Gastrocnemius medialis (tissue), 4 donors: Measurements from ENCODE around the gene OR2B2. TPM values are rescaled to one million over a fixed set of nuclear protein-coding genes. Genes with fewer than 3 reads are reported as not detected.
A peak's percentile ranks its signal among the peaks of the same experiment; 100 is the strongest.

ENCODE experiments used
- ATAC-seq, 2 donors: fragments of 150-250 bp; one replicate each; pipeline ENCODE4 v1.9.1; 2016
- DNase-seq, 2 donors: peaks; one replicate each; pipeline ENCODE4 v3.0.0-alpha.2; 2019
- H3K27ac ChIP-seq, 4 donors: fragments of 200-600 bp; sonication (generic); 1 replicate in 1 of 4; 2 replicates in 3 of 4; pipeline ENCODE4 v1.5.1; 2016 to 2018; ENCODE audit warnings: mild to moderate bottlenecking in 2 of 4, moderate library complexity in 1 of 4
- H3K27me3 ChIP-seq, 3 donors: fragments of 200-600 bp; sonication (generic) in 2 of 3; 1 replicate in 1 of 3; 2 replicates in 2 of 3; pipeline versions ENCODE4 v1.5.1 to v1.6.0; 2016 to 2019; ENCODE audit warnings: mild to moderate bottlenecking in 1 of 3, moderate library complexity in 1 of 3
- H3K36me3 ChIP-seq, 2 donors: fragments of 200-600 bp; sonication (generic) in 1 of 2; one replicate each; pipeline ENCODE4 v1.5.1; 2017 to 2018
- H3K4me1 ChIP-seq, 2 donors: fragments of 200-600 bp; sonication (generic) in 1 of 2; one replicate each; pipeline ENCODE4 v1.5.1; 2016 to 2017; ENCODE audit warnings: mild to moderate bottlenecking in 2 of 2
- H3K4me3 ChIP-seq, 4 donors: fragments of 200-600 bp; sonication (generic) in 3 of 4; 1 replicate in 1 of 4; 2 replicates in 3 of 4; pipeline ENCODE4 v1.5.1; 2016 to 2019; ENCODE audit warnings: mild to moderate bottlenecking in 2 of 4
- H3K9me3 ChIP-seq, 3 donors: fragments of 200-600 bp; sonication (generic) in 2 of 3; 1 replicate in 1 of 3; 2 replicates in 2 of 3; pipeline ENCODE4 v1.5.1; 2016 to 2019
- CTCF ChIP-seq, 5 experiments: fragments of 450-650 bp in 3 of 5; fragments of 200-600 bp in 2 of 5; sonication (generic) in 2 of 5; IDR thresholded peaks in 4 of 5; conservative IDR thresholded peaks in 1 of 5; 1 replicate in 4 of 5; 2 replicates in 1 of 5; pipeline ENCODE4 v1.5.1; 2016 to 2019; ENCODE audit warnings: antibody characterized with exemption in 5 of 5, mild to moderate bottlenecking in 3 of 5, moderate library complexity in 3 of 5
- POLR2A ChIP-seq, 2 donors: fragments of 450-650 bp; IDR thresholded peaks; one replicate each; pipeline ENCODE4 v1.6.1; 2017; ENCODE audit warnings: antibody characterized with exemption in 2 of 2, mild to moderate bottlenecking in 2 of 2, moderate library complexity in 2 of 2
- in situ Hi-C, 4 donors: fragments of 200-750 bp; cut with MboI; loops; one replicate each; pipeline versions ENCODE4 v1.15.0 to v1.8.0; 2017; ENCODE audit warnings: low sequenced_read_pairs in 4 of 4
- intact Hi-C: fragments of 100-400 bp; cut with DNase I; formaldehyde crosslinking; loops from one replicate; pipeline ENCODE4 v1.15.1; 2023; ENCODE audit warnings: low total_unique reads
- total RNA-seq, 4 donors: library from RNA; depleted of rRNA; stranded (reverse); fragments of >200 nt; gene quantifications; one replicate each; pipeline versions ENCODE4 v1.1.0 to v1.2.3, GENCODE V29; 2016

The OR2B2 gene
- total RNA-seq, 4 donors from 2014 or later: not detected

DNA sequence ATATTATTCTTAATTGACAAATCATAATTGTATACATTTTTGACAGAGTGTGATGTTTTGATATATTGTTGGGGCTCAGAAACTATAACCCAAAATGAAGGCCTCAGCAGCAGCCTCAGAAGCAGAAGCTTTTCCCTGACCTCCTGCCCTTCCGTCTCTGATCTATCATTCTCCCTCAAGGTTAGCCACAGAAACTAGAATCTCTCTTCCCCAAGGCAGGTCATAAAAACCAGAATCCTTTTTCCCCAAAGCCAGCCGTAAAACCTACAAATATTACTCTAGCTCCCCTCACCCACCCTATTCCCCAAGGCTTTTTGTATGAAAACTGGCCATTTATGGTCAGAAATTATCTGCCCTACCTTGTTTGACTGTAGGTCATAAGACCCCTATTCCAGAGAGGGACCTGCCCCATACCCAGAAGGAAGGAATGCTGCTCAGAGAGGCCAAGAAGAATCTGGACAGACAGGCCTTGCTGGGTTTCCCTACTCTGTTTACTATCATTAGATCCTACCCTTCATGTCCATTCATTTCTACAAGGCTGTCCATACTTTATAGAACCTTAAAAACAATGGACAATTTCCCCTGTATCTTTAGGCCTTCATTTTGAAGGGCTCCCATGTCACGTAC, 14.5 kb downstream of the OR2B2 start:
- no peaks in the 10 kb centered on the region for H3K36me3 ChIP-seq
- TF ChIP-seq CTCF (IDR thresholded peaks at IDR 0.05 in 4 of 5, conservative IDR thresholded peaks at IDR 0.05 in 1 of 5) (no peak), POLR2A (IDR thresholded peaks at IDR 0.05) (no peak)
- intact Hi-C loops: loop anchor here (5.0 to 10.0 kb wide), 2 partner anchors 720 to 1873 kb away; a partner anchor contains a TSS
- H3K4me1 ChIP-seq: peaks cover 7 to 24% of the 10 kb centered on the region in 2 donors
- ATAC-seq (no peak), DNase-seq (no peak)
- H3K27ac ChIP-seq: no peak overlapping the region
- H3K4me3 ChIP-seq: no peak overlapping the region
- no peaks in the 10 kb centered on the region for H3K9me3 ChIP-seq
- peaks cover 5 to 12% (median 6%) of the 10 kb centered on the region in 3 donors for H3K27me3 ChIP-seq
- in situ Hi-C loops: loop anchor here (5.0 to 25.0 kb wide), 9 partner anchors 125 to 743 kb away; partner anchors contain the start of gene ZNF184 (in 2 of the 4)

GRCh38 chr6:27896398-27896796, 15.8 kb downstream of the OR2B2 start:
- Histone ChIP-seq H3K27me3 (peaks cover 18 to 25% (median 18%) of the 10 kb centered on the region in 3 donors), H3K36me3 (no peaks in the 10 kb centered on the region), H3K9me3 (no peaks in the 10 kb centered on the region), H3K27ac (no peak overlapping the region), H3K4me1 (peaks cover 7 to 28% of the 10 kb centered on the region in 2 donors), H3K4me3 (no peak overlapping the region)
- DNase-seq: no peak
- no peak for TF ChIP-seq CTCF (IDR thresholded peaks at IDR 0.05 in 4 of 5, conservative IDR thresholded peaks at IDR 0.05 in 1 of 5)
- TF ChIP-seq POLR2A (IDR thresholded peaks at IDR 0.05): no peak
- ATAC-seq: no peak
- intact Hi-C loops (loop anchor here (5.0 to 10.0 kb wide), 2 partner anchors 719 to 1872 kb away; a partner anchor contains a TSS), in situ Hi-C loops (loop anchor here (5.0 to 25.0 kb wide), 9 partner anchors 124 to 742 kb away; partner anchors contain the start of gene ZNF184 (in 2 of the 4))

GRCh38 chr6:27894839-27895762, 17.1 kb downstream of the OR2B2 start:
- Histone ChIP-seq H3K36me3 (no peaks in the 10 kb centered on the region), H3K27ac (peak overlapping the region; percentile 54 to 67 (median 66)), H3K4me1 (peaks cover 15 to 32% of the 10 kb centered on the region in 2 donors), H3K27me3 (peaks cover 30 to 38% (median 30%) of the 10 kb centered on the region in 3 donors), H3K9me3 (no peaks in the 10 kb centered on the region), H3K4me3 (peak overlapping the region; percentile 66 to 77 (median 70))
- peak; percentile 36 to 43 for DNase-seq
- intact Hi-C loops: loop anchor here (1.0 to 10.0 kb wide), 9 partner anchors 30 to 1870 kb away; a partner anchor contains a TSS
- ATAC-seq: peak; percentile 72 to 84
- in situ Hi-C loops: loop anchor here (5.0 to 25.0 kb wide), 9 partner anchors 123 to 740 kb away; partner anchors contain the start of gene ZNF184 (in 2 of the 4)
- TF ChIP-seq CTCF (IDR thresholded peaks at IDR 0.05 in 4 of 5, conservative IDR thresholded peaks at IDR 0.05 in 1 of 5): peak; percentile 61 to 86 (median 76)
- no peak for TF ChIP-seq POLR2A (IDR thresholded peaks at IDR 0.05)
